GM21381 (cell line): ENCODE results near the gene SLC25A24.
"Not testable (repeated sequence)": the region's sequence is repeated elsewhere in the genome, so short reads cannot be mapped to it uniquely, and the experiment has no call there.

Experiments used
- ATAC-seq: cut with Tn5 transposase; IDR thresholded peaks from one replicate; pipeline ENCODE4 v1.9.1; 2021; ENCODE audit warnings: mild to moderate bottlenecking, moderate library complexity; ENCODE audit not compliant: unreplicated experiment

SLC25A24 gene

GRCh38 chr1:108199201-108199691 is 897 bp downstream of the SLC25A24 start:
- ATAC-seq: no peak

- no peak for ATAC-seq
Measured at GRCh38 chr1:108194051-108194450, 6.1 kb downstream of the SLC25A24 start.

- no peak for ATAC-seq
Measured at GRCh38 chr1:108193333-108193732, 6.8 kb downstream of the SLC25A24 start.

GRCh38 chr1:108192581-108192980 is 7.6 kb downstream of the SLC25A24 start:
- ATAC-seq: no peak

- no peak for ATAC-seq
Measured at GRCh38 chr1:108190686-108191416, 9.3 kb downstream of the SLC25A24 start.

- ATAC-seq: no peak
Measured at GRCh38 chr1:108190001-108190634, 10.0 kb downstream of the SLC25A24 start.

- no peak for ATAC-seq
Measured at GRCh38 chr1:108188801-108189200, 11.3 kb downstream of the SLC25A24 start.

GRCh38 chr1:108182959-108183700 is 17.0 kb downstream of the SLC25A24 start:
- ATAC-seq: no peak

GRCh38 chr1:108179018-108179417 is 21.1 kb downstream of the SLC25A24 start:
- ATAC-seq: no peak

- ATAC-seq: not testable (repeated sequence)
Measured at GRCh38 chr1:108162409-108162808, 37.7 kb downstream of the SLC25A24 start.

GRCh38 chr1:108159951-108160350 is 40.2 kb downstream of the SLC25A24 start:
- not testable (repeated sequence) for ATAC-seq

GRCh38 chr1:108158893-108159453 is 41.2 kb downstream of the SLC25A24 start:
- no peak for ATAC-seq

- ATAC-seq: no peak
Measured at GRCh38 chr1:108154314-108154713, 45.8 kb downstream of the SLC25A24 start.

GRCh38 chr1:108152782-108153222 is 47.3 kb downstream of the SLC25A24 start:
- no peak for ATAC-seq

GRCh38 chr1:108151548-108151947 is 48.6 kb downstream of the SLC25A24 start:
- ATAC-seq: no peak

GRCh38 chr1:108149796-108150467 is 50.2 kb downstream of the SLC25A24 start:
- no peak for ATAC-seq

GRCh38 chr1:108144569-108144968 is 55.6 kb downstream of the SLC25A24 start:
- ATAC-seq: not testable (repeated sequence)

GRCh38 chr1:108142773-108143394 is 57.3 kb downstream of the SLC25A24 start:
- ATAC-seq: no peak

GRCh38 chr1:108142258-108142657 is 57.9 kb downstream of the SLC25A24 start:
- no peak for ATAC-seq

GRCh38 chr1:108141621-108142020 is 58.5 kb downstream of the SLC25A24 start:
- ATAC-seq: no peak
